Measurements from ENCODE around the gene TACC2.

TACC2 gene

GRCh38 chr10:122220736-122221135 lies 231.8 kb downstream of the TACC2 start:
- no peak overlapping the region for H3K4me3 ChIP-seq (ENCODE audit: low read depth, low read length)
- no peak for TF ChIP-seq CTCF (IDR thresholded peaks at IDR 0.05; ENCODE audit: low read depth, low read length, missing control alignments)
- in situ Hi-C loops (cut with HindIII; ENCODE audit: low sequenced_read_pairs), result no loop called here
- no peak for DNase-seq (ENCODE audit: low read depth)

GRCh38 chr10:122221958-122222357 lies 233.0 kb downstream of the TACC2 start:
- no peak overlapping the region for H3K4me3 ChIP-seq (ENCODE audit: low read depth, low read length)
- TF ChIP-seq CTCF (IDR thresholded peaks at IDR 0.05; ENCODE audit: low read depth, low read length, missing control alignments), result no peak
- no peak for DNase-seq (ENCODE audit: low read depth)
- in situ Hi-C loops (cut with HindIII; ENCODE audit: low sequenced_read_pairs), result no loop called here

GRCh38 chr10:122222638-122223037 lies 233.7 kb downstream of the TACC2 start:
- no peak for DNase-seq (ENCODE audit: low read depth)
- in situ Hi-C loops (cut with HindIII; ENCODE audit: low sequenced_read_pairs), result no loop called here
- H3K4me3 ChIP-seq (ENCODE audit: low read depth, low read length), result no peak overlapping the region
- no peak for TF ChIP-seq CTCF (IDR thresholded peaks at IDR 0.05; ENCODE audit: low read depth, low read length, missing control alignments)

GRCh38 chr10:122224159-122224558 lies 235.2 kb downstream of the TACC2 start:
- no peak for TF ChIP-seq CTCF (IDR thresholded peaks at IDR 0.05; ENCODE audit: low read depth, low read length, missing control alignments)
- no peak for DNase-seq (ENCODE audit: low read depth)
- H3K4me3 ChIP-seq (ENCODE audit: low read depth, low read length), result no peak overlapping the region
- in situ Hi-C loops (cut with HindIII; ENCODE audit: low sequenced_read_pairs), result no loop called here

GRCh38 chr10:122225330-122225729 lies 236.4 kb downstream of the TACC2 start:
- H3K4me3 ChIP-seq (ENCODE audit: low read depth, low read length), result no peak overlapping the region
- no peak for TF ChIP-seq CTCF (IDR thresholded peaks at IDR 0.05; ENCODE audit: low read depth, low read length, missing control alignments)
- in situ Hi-C loops (cut with HindIII; ENCODE audit: low sequenced_read_pairs), result no loop called here
- DNase-seq (ENCODE audit: low read depth), result no peak

- no peak overlapping the region for H3K4me3 ChIP-seq (ENCODE audit: low read depth, low read length)
- TF ChIP-seq CTCF (IDR thresholded peaks at IDR 0.05; ENCODE audit: low read depth, low read length, missing control alignments), result no peak
- DNase-seq (ENCODE audit: low read depth), result no peak
- in situ Hi-C loops (cut with HindIII; ENCODE audit: low sequenced_read_pairs), result no loop called here
These were observed 238.8 kb downstream of the TACC2 start for GRCh38 chr10:122227754-122228153.

GRCh38 chr10:122229666-122230065 lies 240.7 kb downstream of the TACC2 start:
- no peak for TF ChIP-seq CTCF (IDR thresholded peaks at IDR 0.05; ENCODE audit: low read depth, low read length, missing control alignments)
- no peak overlapping the region for H3K4me3 ChIP-seq (ENCODE audit: low read depth, low read length)
- no peak for DNase-seq (ENCODE audit: low read depth)
- in situ Hi-C loops (cut with HindIII; ENCODE audit: low sequenced_read_pairs), result no loop called here

Data from astrocyte of the cerebellum (primary cell).